GM19467 (cell line): ENCODE measurements around the gene DUSP16.

Experiments
- ATAC-seq: cut with Tn5 transposase; IDR thresholded peaks from one replicate; pipeline ENCODE4 v1.9.1; 2021; ENCODE audit warnings: mild to moderate bottlenecking, moderate library complexity; ENCODE audit not compliant: unreplicated experiment

Gene DUSP16

DNA sequence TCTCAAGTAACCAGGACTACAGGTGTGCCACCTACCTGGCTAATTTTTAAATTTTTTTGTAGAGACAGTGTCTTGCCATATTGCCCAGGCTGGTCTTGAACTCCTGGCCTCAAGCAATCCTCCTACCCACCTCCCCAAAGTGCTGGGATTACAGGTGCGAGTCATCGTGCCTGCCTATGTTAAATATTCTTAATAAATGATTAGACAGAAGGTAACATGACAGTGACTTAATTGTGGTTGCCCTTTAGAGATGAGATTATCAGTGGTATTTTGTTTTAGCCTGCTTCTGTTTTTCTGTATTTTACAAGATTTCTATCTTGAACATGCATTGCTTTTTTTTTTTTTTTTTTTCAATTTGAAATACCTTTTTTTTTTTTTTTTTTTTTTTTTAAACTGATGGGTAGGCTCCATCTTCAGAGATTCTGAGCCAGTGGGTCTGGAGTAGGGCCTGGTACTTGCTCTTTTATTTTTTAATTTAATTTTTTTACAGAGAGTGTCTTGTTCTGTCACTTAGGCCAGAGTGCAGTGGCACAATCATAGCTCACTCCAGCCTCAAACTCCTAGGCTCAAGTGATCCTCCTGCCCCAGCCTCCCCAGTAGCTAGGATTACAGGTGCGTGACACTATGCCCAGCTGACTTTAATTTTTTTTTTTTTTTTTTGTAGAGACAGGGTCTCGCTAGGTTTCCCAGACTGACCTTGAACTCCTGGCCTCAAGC, 117.3 kb downstream of the DUSP16 start:
- ATAC-seq = no peak

DNA sequence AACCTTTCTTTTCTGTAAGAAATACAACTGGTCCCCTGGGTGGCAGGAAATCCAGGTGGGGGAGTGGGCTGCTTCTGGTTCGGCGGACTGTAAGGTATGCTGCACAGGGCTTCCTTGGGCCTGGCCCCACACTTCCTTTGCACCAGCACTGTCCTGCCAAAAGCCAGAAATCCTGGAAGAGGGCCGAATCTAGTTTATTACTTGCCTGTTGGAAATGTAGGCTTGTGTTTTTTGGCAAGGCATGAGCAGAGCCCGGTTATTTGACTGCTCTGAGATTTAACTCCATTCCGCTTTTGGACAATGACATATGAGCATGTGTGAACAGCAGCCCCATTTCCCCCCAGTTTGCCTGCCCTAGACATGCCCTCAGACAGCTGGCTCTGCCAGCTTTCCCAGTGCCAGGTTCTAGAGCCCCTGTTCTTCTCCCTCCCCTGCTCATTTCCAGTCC, 119.2 kb downstream of the DUSP16 start:
- ATAC-seq = no peak

DNA sequence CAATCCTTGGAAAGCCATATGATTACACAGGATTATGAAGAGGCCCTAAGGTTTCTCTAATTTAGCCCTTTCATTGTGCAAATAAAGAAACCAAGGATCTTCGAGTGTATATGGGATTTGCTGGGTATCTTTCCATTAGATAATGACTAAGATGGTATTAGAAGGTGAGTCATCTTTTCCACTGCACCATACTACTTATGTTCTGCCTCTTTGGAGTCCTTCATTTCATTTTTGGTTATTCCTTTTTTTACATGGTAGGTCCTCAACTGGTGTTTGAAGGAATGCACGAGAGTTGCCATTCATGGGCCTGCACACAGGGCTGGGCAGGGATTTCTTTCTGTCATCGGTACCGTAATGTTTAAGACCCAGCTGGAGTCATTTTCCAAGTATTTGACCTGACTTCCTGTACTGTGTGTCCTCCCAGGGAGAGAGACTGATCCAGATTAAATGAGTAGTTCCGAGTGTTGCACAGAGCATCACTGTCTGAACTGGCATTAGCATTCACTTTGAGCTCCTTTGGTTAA, 120.1 kb downstream of the DUSP16 start:
- ATAC-seq = no peak

DNA sequence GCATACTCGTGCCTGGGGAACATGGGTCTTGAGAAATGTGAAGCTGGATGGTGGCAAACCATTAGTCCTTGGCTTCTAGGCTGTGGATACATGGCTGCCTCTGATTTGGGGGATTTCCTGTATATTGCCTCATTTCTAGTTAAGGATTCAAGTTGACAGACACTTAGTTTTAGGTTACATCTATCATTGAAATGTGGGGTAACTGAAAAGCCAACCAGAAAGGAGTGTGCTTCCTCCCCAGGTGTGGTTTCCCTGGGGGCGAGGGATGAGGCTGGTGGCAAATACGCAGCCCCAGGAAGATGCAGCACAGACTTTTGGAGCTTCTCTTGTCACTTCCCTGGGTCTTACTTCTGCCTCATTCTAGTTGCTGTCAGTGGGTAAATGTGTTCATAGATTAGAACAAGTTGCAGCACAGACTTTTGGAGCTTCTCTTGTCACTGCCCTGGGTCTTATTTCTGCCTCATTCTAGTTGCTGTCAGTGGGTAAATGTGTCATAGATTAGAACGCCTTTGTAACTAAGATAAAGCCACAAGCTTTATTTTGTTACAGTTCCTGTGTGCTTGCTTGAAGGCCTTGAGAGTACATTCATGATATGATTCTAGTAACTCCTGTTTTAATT, 120.7 kb downstream of the DUSP16 start:
- ATAC-seq = no peak

DNA sequence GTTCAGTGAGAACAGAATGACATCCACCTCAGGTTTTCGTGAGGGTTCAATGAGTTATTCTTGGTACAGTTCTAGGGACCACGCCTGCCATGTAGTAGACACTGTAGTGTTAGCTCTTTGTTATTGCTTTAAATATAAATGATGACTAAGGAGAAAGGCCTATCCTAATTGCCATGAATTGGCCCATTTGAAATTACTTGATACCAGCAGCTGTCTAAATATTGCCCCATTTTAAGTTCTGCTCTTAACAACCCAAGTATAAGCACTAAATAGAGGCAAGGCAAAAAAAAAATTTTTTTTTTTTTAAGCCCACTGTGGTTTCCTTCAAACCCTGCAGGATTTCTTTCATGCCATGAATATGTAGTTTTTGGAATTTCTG, 121.2 kb downstream of the DUSP16 start:
- no peak for ATAC-seq

DNA sequence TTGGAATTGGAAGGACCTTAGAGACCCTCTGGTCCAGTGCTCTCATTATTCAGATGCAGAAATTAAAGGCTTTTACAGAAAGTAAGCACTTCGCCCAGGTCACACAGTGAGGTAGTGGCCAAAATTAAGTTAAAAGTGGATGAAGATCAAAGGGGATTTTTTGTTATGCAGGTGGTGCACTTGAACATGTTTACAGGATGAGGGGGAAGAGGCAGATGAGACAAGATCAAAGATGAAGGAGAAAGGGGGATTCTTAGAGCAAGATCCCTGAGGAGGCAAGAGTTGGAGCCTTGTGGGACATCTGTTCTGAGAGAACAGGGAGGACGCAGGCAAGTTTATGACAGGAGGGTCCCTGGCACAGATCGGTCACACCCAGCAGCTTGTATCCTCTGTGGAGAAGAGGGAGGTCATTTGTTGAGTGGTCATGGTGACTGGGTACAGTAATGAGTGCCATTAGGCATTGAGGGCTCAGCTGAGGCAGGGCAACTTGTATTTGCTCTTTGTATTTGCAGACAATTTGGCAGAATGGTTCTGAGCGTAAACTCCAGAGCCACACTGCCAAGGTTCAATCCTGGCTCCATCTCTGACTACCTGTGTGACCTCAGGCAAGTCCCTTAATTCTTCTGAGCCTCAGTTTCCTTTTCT, 121.8 kb downstream of the DUSP16 start:
- no peak for ATAC-seq

DNA sequence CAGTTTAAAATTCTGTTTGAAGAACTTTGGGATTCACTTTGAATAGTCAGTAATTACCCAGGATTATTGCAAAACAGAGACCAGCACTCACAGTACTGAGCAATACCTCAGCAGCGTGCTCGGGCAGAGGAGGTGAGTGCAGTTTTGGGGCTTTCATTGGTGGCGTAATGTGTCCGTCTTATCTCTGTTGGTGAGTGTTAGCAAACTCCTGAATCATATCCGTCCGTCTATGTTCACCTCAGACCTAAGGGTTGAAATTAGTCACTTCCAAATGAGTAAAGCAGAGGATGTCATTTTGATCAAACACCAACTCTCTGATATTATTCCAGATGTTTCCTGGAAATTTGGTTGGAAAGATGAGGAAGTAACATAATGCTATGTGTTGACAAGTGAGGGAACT, 123.0 kb downstream of the DUSP16 start:
- no peak for ATAC-seq

DNA sequence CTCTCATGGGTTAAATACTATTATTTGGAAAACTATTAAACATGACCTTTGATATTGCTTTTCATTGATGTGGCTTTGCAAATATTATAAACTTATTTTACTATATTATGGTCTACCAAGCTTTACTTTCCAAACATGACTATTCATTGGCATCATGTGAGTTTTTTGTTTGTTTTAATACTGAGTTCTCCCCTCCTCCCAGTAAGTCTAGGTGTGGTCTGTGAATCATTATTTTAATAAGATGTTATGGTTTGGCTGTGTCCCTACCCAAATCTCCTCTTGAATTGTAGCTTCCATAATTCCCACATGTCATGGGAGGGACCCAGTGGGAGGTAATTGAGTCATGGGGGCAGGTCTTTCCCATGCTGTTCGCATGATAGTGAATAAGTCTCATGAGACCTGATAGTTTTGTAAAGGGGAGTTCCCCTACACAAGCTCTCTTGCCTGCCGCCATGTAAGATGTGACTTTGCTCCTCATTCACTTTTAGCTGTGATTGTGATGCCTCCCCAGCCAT, 125.8 kb downstream of the DUSP16 start:
- no peak for ATAC-seq

DNA sequence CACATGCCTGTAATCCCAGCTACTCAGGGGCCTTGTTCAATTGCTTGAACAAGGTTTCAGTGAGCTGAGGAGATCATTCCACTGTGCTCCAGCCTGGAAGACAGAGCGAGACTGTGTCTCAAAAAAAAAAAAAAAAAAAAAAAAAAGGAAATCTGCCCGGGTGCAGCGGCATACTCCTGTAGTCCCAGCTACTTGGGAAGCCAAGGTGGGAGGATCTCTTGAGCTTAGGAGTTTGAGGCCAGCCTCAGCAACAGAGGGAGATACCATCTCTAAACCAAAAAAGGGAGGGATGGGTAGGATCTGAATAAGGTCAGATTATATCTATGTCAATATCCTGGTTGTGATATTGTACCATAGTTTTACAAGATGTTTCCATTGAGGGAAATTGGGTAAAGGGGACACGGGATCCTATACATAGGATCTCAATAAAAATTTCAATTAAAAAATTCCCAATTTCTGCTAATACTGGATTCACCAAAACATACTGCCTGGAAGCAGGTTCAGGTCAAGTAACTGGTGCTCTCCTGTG, 129.4 kb downstream of the DUSP16 start:
- ATAC-seq = no peak

DNA sequence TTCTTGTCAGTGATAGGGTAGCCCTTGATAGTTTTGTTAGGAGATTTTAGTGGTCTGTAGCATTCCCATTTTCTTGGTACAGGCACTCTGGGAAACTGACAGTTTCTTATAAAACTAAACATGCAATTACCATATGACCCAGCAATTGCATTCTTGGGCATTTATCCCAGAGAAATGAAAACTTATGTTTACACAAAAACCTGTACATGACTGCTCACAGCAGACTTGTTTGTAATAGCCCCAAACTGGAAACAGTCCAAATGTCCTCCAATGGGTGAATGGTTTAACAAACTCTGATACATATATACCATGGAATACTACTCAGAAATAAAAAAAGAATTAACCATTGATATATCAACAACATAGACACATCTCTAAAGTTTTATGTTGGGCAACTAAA, 130.3 kb downstream of the DUSP16 start:
- ATAC-seq = no peak

DNA sequence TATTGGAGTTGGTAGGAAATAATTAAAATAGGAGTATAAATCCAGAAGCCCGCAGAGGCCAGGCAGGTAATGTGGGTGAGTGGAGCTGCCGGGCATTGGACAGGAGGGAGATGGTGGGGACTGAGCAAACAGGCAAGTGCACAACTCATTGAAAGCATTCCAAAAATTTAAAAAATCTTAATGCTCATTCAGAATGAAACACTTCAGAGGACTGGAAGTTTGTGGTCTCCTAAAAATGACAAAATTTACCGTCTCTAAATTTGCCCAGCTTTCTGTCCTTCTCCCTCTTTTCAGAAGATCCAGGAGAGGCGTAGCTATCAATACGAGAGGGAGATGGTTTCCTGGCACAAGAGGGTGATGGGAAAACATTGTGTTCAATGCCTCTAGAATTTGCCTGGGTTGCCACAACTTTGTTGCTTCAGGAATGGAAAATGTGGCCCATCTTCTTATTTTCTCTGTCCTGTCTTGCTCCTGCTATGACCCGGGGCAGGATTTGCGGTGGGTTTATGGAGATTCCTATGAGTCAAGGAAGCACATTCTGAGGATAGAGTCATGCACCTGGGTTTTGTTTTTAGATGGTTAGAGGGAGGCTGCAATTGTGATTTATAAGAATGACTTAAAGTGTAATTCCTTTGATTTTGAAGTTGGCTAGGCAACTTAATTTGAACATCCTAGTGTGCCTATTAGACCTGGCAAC, 133.6 kb downstream of the DUSP16 start:
- no peak for ATAC-seq

DNA sequence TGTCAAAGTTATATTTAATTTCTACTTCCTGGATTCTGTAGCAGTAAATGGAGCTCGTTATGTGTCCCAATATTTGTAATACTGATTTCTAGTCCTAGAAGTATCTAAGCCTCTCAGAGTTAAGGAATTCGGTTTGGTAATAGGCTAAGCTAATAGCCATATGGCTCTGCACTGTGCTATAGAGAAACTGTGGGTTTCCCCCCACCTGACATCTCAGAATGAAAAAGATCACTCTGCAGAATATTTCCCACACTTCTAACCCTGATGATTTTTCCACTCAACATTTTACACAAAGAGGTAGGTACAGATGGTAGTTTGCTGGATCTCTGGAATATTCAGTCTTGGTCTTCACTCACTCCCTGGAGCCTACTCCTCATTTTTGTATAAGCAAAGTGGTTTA, 134.6 kb downstream of the DUSP16 start:
- no peak for ATAC-seq

DNA sequence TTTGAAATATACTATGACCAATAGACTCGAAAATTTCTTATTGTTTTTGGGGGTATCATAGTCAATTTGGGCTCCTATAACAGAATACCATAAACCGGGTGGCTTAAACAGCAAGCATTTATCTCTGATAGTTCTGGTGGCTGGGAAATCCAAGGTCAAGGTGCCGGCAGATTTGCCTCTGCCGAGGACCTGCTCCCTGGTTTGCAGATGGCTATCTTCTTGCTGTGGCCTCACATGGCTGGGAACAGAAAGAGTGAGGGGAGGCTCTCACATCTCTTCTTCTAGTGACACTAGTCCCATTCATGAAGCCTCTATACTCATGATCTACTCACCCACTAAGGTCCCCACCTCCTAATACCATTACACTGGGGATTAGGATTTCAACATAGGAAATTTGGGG, 135.1 kb downstream of the DUSP16 start:
- ATAC-seq = no peak

DNA sequence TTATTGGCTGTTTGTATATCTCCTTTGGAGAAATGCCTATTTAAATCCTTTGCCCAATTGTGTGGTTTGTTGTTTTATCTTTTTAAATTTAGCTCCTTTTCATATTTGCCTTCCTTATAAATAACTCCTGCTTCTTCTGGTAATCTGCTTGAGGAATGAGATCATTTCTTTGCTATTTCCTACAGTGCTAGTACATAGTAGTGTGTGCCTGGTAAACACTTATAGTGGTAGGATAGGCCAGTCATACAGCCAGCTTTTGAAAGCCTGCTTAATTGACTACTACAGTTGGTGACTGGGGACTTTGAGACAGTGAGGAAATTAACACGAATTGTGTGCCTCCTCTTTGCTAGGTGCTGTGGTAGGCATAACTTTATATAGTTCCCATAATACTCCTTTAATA, 137.0 kb downstream of the DUSP16 start:
- no peak for ATAC-seq

DNA sequence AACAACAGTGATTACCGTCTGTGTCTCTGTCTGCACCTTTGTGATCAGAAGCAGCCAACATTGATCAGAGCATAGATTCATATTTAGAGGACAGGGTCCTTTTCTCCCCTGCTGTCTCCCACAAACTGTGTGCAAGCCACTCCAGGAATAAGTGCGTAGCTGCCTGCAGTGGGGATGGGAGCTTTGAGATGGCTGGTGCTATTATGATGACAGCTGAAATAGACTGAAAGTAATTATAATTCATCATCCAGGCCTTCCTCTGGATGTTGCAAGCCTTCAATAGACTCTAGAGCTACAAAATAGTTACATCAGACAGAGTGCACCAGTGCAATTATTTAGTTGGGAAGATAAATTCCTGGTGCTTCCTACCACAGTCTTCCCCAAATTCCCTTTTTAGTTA, 137.7 kb downstream of the DUSP16 start:
- no peak for ATAC-seq
